Right ventricle myocardium superior (tissue), 1 donor: ENCODE measurements around the gene A2M. TPM values are rescaled to one million over a fixed set of nuclear protein-coding genes. Genes with fewer than 3 reads are reported as not detected.

Experiments
- ATAC-seq: fragments of 200-7000 bp; cut with Tn5 transposase; one replicate; pipeline ENCODE4 v1.9.1; 2020; ENCODE audit warnings: mild to moderate bottlenecking; ENCODE audit not compliant: poor library complexity
- DNase-seq: peaks from one replicate; pipeline ENCODE4 v3.0.0-alpha.2; 2020
- intact Hi-C: fragments of 100-400 bp; cut with DNase I; formaldehyde crosslinking; loops from one replicate; pipeline ENCODE4 v1.11.2; 2022
- total RNA-seq: library from RNA; stranded (reverse); fragmentation: NEBNext Ultra II Directional; extraction: Animal tissue kit (Norgen Biotek cat#: 25700); gene quantifications from one replicate; pipeline ENCODE4 v1.2.1, GENCODE V29; 2021
- donor health status: DM: no; HTN: yes; CAD: no; lungs with severe emphysema.

A2M gene
- total RNA-seq, 1 donor from 2014 or later = 478 TPM

- intact Hi-C loops = no loop called here
- no peak for DNase-seq
- no peak for ATAC-seq
These were observed 84.9 kb downstream of the A2M start for GRCh38 chr12:9030776-9031175.

- ATAC-seq = no peak
- intact Hi-C loops = no loop called here
- DNase-seq = no peak
These were observed 88.3 kb downstream of the A2M start for GRCh38 chr12:9027161-9028059.

- ATAC-seq (no peak), DNase-seq (no peak)
- intact Hi-C loops = no loop called here
These were observed 91.2 kb downstream of the A2M start for GRCh38 chr12:9024512-9024911.

GRCh38 chr12:9022592-9022991, 93.1 kb downstream of the A2M start:
- ATAC-seq = no peak
- DNase-seq = no peak
- intact Hi-C loops = no loop called here

Other genes with a start within 250 kb of the A2M start
- 19.3 TPM for gene PHC1, start 201.4 kb downstream of the A2M start, total RNA-seq
- gene M6PR, start 166.3 kb downstream of the A2M start, total RNA-seq = 88.2 TPM
- 4.8 TPM for gene KLRG1, start 126.4 kb downstream of the A2M start, total RNA-seq
- gene PZP, start 92.5 kb upstream of the A2M start, total RNA-seq = 1.3 TPM